ENCODE measurements around the gene ZNF407. TPM values are rescaled to one million over a fixed set of nuclear protein-coding genes. Genes with fewer than 3 reads are reported as not detected.

ZNF407 gene
- total and polyA plus RNA-seq, 2 of the 13 experiments (the other 11 are each of a cell fraction or from before 2014, with no cell fraction given), result 2.3 to 8.7 TPM

DNA sequence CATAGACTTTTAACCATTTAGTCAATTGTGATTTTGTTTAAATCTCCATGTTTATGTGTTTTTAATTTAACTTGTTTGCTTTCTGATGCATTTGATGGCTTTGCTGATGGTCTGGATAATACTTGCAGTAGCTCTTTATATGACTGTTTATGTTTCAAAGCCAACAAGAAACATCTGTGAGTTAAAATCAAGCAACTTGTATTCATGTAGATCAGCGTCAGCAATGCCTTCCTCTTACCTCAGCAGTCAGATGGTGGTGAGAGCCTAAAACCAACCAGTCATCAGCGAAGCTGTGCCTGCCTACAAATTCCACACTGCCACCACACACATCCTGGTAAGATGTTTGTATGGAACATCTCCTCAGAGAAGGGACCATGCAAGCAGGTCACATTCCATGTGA lies 379.4 kb downstream of the ZNF407 start:
- intact Hi-C loops (cut with micrococcal nuclease; ENCODE audit: unreplicated experiment), result no loop called here
- DNase-seq (ENCODE audit: low spot score) (no peak), ATAC-seq (no peak), FAIRE-seq (no peak)
- CTCF ChIA-PET (ENCODE audit: low intra/inter-chr PET ratio, low total read pairs), result no interaction called here
- POLR2A ChIA-PET, result no interaction called here
- BruUV-seq (replicated peaks), result no TSS peak
- TF ChIP-seq, protein P1, sequence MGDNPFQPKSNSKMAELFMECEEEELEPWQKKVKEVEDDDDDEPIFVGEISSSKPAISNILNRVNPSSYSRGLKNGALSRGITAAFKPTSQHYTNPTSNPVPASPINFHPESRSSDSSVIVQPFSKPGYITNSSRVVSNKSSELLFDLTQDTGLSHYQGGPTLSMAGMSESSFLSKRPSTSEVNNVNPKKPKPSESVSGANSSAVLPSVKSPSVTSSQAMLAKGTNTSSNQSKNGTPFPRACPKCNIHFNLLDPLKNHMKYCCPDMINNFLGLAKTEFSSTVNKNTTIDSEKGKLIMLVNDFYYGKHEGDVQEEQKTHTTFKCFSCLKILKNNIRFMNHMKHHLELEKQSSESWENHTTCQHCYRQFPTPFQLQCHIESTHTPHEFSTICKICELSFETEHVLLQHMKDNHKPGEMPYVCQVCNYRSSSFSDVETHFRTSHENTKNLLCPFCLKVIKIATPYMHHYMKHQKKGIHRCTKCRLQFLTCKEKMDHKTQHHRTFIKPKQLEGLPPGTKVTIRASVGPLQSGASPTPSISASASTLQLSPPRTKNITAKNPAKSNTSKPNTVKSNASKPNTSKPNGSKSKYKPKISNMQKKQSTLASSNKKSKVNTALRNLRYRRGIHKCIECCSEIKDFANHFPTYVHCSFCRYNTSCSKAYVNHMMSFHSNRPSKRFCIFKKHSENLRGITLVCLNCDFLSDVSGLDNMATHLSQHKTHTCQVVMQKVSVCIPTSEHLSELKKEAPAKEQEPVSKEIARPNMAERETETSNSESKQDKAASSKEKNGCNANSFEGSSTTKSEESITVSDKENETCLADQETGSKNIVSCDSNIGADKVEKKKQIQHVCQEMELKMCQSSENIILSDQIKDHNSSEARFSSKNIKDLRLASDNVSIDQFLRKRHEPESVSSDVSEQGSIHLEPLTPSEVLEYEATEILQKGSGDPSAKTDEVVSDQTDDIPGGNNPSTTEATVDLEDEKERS (CRISPR knock-in tag; IDR thresholded peaks at IDR 0.05), result no peak
- TF ChIP-seq SIX4 (CRISPR knock-in tag; IDR thresholded peaks at IDR 0.05), result no peak
- TF ChIP-seq SOX13 (IDR thresholded peaks at IDR 0.05), result no peak
- TF ChIP-seq SOX13 (CRISPR knock-in tag; conservative IDR thresholded peaks at IDR 0.05 in 1 of 2, IDR thresholded peaks at IDR 0.05 in 1 of 2), result no peak
- no peak for TF ChIP-seq ZNF605 (CRISPR knock-in tag; IDR thresholded peaks at IDR 0.05)
- TF ChIP-seq PAXIP1 (CRISPR knock-in tag; conservative IDR thresholded peaks at IDR 0.05), result no peak
- TF ChIP-seq JUN (CRISPR knock-in tag; IDR thresholded peaks at IDR 0.05), result no peak
- TF ChIP-seq KDM6A (CRISPR knock-in tag; IDR thresholded peaks at IDR 0.05; ENCODE audit: low read depth), result no peak
- TF ChIP-seq ISX (CRISPR knock-in tag; conservative IDR thresholded peaks at IDR 0.05), result no peak
- TF ChIP-seq ZNF883 (CRISPR knock-in tag; IDR thresholded peaks at IDR 0.05; ENCODE audit: not compliant biosample characterization), result no peak
- TF ChIP-seq NCOA5 (CRISPR knock-in tag; IDR thresholded peaks at IDR 0.05), result no peak
- TF ChIP-seq ZNF230 (CRISPR knock-in tag; IDR thresholded peaks at IDR 0.05), result no peak
- TF ChIP-seq ZNF263 (CRISPR knock-in tag; IDR thresholded peaks at IDR 0.05), result no peak
- no peak for TF ChIP-seq SKI (IDR thresholded peaks at IDR 0.05; ENCODE audit: partially characterized antibody)
- no peak for TF ChIP-seq TFDP1 (CRISPR knock-in tag; IDR thresholded peaks at IDR 0.05; ENCODE audit: borderline replicate concordance)
- no peak for TF ChIP-seq ZNF224 (CRISPR knock-in tag; IDR thresholded peaks at IDR 0.05)
- TF ChIP-seq GATA4 (IDR thresholded peaks at IDR 0.05; ENCODE audit: borderline replicate concordance, low read depth), result no peak
- H3K4me3 ChIP-seq (replicated peaks in 1 of 3; ENCODE audit: insufficient read depth in 1 of 3, low read depth in 2 of 3, low read length in 3 of 3), result no peak overlapping the region
- no peak overlapping the region for H3K9ac ChIP-seq (ENCODE audit: insufficient read depth, low read depth, low read length)
- H3K27ac ChIP-seq (ENCODE audit: extremely low read length, insufficient read depth, low read length), result no peak overlapping the region
- H3K36me3 ChIP-seq (replicated peaks in 1 of 2; ENCODE audit: control insufficient read depth in 1 of 2, insufficient read depth in 2 of 2, low read length in 2 of 2), result no peaks in the 10 kb centered on the region
- H3K27me3 ChIP-seq (ENCODE audit: control insufficient read depth in 1 of 2, insufficient read depth in 2 of 2, low read length in 2 of 2), result no peaks in the 10 kb centered on the region
- H3K9me3 ChIP-seq (ENCODE audit: low read length), result no peaks in the 10 kb centered on the region
- in situ Hi-C loops (cut with HindIII; ENCODE audit: extremely low pct_ligation_motif_present, low pct_unique_long_range_greater_than_20kb), result no loop called here
- H4K20me1 ChIP-seq (ENCODE audit: insufficient read depth, low read length), result no peaks in the 10 kb centered on the region
- H3K4me2 ChIP-seq (ENCODE audit: low read depth, low read length), result no peak overlapping the region
- H3K79me2 ChIP-seq (ENCODE audit: insufficient read depth, low read length), result no peaks in the 10 kb centered on the region
- H3K4me1 ChIP-seq (ENCODE audit: insufficient read depth, low read length), result peaks cover 10% of the 10 kb centered on the region
- H2AFZ ChIP-seq (ENCODE audit: low read length), result no peak overlapping the region
- WGBS (ENCODE audit: low lambda C conversion rate), result 94% methylated on average over 2 of the region's 2 CpGs
